GM18502 (cell line): ENCODE results near the gene SARDH.
"Not testable (repeated sequence)": the region's sequence is repeated elsewhere in the genome, so short reads cannot be mapped to it uniquely, and the experiment has no call there.

Source experiments
- ATAC-seq: cut with Tn5 transposase; IDR thresholded peaks from one replicate; pipeline ENCODE4 v1.9.1; 2021; ENCODE audit warnings: mild to moderate bottlenecking; ENCODE audit not compliant: unreplicated experiment, poor library complexity

Gene SARDH

GRCh38 chr9:133760713-133761290, 22.6 kb upstream of the SARDH start:
- ATAC-seq, result no peak

- no peak for ATAC-seq
Measured at GRCh38 chr9:133759946-133760345, 21.8 kb upstream of the SARDH start.

- ATAC-seq, result no peak
Measured at GRCh38 chr9:133759146-133759900, 21.2 kb upstream of the SARDH start.

GRCh38 chr9:133758228-133758627, 20.1 kb upstream of the SARDH start:
- ATAC-seq, result no peak

- ATAC-seq, result no peak
Measured at GRCh38 chr9:133754688-133755227, 16.6 kb upstream of the SARDH start.

- ATAC-seq, result no peak
Measured at GRCh38 chr9:133754187-133754586, 16.0 kb upstream of the SARDH start.

- no peak for ATAC-seq
Measured at GRCh38 chr9:133752739-133753446, 14.7 kb upstream of the SARDH start.

- ATAC-seq, result no peak
Measured at GRCh38 chr9:133750982-133751649, 13.0 kb upstream of the SARDH start.

- no peak for ATAC-seq
Measured at GRCh38 chr9:133747309-133747708, 9.2 kb upstream of the SARDH start.

GRCh38 chr9:133744528-133744927, 6.4 kb upstream of the SARDH start:
- not testable (repeated sequence) for ATAC-seq

- ATAC-seq, result no peak
Measured at GRCh38 chr9:133742849-133743444, 4.8 kb upstream of the SARDH start.

- no peak for ATAC-seq
Measured at GRCh38 chr9:133742251-133742650, 4.1 kb upstream of the SARDH start.

GRCh38 chr9:133741716-133742115, 3.6 kb upstream of the SARDH start:
- ATAC-seq, result no peak

- ATAC-seq, result no peak
Measured at GRCh38 chr9:133740911-133741310, 2.8 kb upstream of the SARDH start.

- ATAC-seq, result no peak
Measured at GRCh38 chr9:133739408-133740280, 1.5 kb upstream of the SARDH start.

- ATAC-seq, result no peak
Measured at GRCh38 chr9:133738640-133739225, 581 bp upstream of the SARDH start.

GRCh38 chr9:133737071-133737773, 930 bp downstream of the SARDH start:
- no peak for ATAC-seq

- ATAC-seq, result no peak
Measured at GRCh38 chr9:133735931-133736330, 2.2 kb downstream of the SARDH start.
